NCI-H1092 (cell line): ENCODE measurements around the gene CYGB.
"Not testable (repeated sequence)": the region's sequence is repeated elsewhere in the genome, so short reads cannot be mapped to it uniquely, and the experiment has no call there.

Experiments
- DNase-seq: peaks from one replicate; lab custom pipeline; 2025; lab: John Stamatoyannopoulos, UW

Gene CYGB

DNA sequence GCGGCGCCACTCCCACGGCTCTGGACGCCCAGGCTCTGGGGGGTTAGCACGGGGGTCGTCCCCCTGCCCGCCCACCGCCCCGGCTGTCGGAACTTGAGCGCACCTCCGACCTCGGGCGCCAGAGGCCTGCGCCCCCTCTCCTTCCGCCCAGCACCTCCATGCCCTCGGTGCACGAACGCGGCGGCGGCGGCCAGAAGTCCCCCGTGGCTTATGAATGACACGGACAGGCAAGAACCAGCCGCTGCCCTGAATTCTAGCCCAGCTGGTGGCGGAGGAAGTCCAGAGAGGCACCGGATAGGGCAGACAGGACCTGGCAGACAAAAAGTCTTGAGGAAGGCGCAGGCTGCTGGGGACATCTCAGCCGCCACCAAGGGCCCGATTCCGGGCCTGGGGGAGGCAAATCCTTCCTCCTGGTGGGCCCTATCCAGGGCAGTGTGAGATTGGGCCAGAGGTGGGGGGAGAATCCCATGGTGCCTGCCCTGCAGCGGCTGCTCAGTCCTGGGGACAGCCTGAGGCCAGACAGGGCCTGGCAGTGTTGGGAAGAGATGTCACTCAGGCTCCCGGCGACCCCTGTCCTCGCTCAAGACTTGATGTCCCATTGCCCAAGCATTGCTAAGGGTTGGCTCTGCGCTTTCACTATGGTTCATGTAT, 897 bp upstream of the CYGB start:
- DNase-seq: no peak

GRCh38 chr17:76537288-76537577, 276 bp downstream of the CYGB start:
- DNase-seq: no peak

- DNase-seq: no peak
Observed at GRCh38 chr17:76536511-76537287, 810 bp downstream of the CYGB start.

DNA sequence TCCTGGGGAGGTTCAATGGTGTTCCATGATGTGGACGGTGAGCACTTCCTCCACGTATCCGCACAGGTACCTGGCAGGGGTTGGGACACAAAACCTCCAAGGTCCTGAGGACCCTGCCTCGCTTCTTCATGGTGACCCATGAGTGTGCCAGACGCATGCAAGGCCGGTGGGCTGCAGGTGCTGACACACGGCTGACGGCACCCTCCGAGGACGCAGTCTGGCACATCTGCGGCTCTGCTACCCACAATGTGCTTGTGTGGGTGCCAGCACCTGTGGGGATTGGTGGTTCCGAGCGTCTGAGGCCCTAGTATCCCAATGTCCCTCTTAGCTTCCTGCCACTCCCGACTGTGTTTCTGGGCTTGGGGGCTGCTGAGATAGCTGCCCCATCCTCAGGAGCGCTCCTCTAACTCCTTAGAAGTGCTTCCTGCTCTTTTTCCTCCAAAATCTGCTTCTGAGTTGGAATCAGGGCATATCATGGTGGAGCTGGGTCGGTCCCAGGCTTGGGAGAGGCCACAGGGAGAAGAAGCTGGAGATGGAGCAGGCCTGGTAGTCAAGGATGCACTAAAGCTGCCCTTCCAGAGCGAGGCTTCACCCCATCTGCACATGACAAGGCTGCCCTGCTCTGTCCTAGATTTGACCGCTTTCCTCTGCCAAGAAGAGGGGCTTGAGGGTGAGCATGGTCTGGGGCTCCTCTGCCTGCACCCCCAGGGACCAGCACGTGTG, 1.6 kb downstream of the CYGB start:
- DNase-seq: no peak

DNA sequence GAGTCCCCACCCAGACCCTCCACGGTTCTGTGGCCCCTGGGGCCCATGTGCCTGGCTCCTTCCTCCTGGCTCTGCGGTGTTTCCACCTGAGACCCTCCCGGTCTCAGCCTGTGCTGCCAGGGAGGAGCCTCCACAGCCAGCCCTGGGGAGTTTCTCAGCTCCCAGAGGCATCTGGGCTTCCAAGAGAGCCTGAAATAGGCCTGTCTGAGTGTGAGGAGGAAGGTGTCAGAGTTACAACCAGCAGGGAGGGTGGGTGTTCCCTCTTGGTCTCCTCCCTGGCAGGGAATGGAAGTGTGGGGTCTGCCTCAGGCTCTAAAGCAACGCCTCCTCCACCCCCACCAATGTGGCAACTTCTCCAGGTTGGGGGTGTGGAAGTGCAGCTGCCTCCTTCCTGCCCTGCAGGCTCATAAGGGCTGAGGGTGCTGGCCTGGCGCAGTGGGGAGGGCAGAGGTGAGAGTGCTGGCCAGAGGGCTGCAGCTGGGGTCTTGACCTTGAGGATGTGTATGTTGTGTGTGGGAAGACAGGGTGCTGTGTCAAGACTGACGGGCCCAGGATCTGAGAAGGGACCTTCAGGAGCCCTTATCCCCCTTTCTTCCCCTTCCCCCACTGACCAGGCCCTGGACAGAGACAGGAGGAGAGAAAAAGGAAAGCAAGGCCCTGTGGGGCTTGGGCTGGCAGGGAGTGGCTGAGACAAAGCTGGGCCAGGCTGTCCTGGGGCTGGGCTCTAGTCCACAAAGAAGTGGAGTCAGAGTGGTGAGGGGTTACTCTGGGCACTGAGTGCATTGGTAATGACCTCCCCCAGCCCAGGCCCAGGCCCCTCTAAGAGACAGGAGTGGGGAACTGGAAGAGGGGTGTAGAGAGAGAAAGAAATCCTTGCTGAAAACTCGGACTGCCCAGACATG, 2.4 kb downstream of the CYGB start:
- DNase-seq: no peak

GRCh38 chr17:76533640-76534359, 3.7 kb downstream of the CYGB start:
- DNase-seq: not testable (repeated sequence)

DNA sequence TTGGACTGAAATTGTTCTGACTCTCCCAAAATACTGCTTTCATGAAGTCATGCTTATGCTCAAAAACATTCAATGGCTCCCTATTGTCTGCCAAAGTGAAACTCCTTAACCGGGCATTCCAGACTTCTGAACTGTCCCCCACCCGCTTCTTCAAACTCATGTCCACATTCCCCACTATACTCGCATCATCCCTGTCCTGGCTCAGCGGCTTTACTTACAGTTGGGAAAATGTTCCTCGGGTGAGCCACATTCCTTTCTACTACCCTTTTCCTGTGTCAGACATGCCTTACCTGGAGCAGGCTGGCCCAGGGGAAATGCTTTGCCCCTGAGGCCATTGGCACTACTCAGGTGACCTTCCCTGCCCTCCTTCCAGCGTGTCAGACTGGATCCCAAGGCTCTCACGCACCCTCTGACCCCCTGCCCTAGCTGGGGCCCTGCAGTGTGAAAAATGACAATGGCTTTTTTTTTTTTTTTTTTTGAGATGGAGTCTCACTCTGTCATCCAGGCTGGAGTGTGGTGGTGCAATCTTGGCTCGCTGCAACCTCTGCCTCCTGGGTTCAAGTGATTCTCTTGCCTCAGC, 5.3 kb downstream of the CYGB start:
- DNase-seq: no peak

DNA sequence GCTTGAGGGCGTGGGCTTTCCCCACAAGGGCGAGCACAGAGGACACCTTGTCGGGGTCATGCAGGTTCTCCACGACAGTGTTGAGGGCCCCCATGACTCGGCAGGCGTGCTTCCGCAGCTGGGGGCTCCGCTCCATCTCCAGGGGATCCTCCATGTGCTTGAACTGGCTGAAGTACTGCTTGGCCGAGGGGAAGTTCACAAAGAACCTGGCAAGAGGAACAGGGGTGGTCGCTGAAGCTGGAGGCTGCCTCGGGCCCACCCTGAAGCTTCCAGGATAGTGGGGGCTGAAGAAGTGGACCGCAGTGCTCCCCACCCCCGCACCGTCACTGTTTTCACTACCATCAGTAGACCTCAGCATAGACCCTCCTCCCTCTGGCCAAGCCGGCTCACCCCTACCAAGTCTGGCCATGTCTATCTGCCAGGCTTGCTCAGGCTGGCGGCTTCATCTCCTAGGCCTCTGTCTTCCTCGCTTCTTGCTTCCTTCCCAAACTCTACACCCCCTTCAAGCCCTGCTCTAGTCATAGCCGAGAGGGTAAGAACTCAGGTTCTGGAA, 5.9 kb downstream of the CYGB start:
- no peak for DNase-seq

GRCh38 chr17:76530811-76531485, 6.6 kb downstream of the CYGB start:
- no peak for DNase-seq

- DNase-seq: no peak
Observed at GRCh38 chr17:76530095-76530723, 7.3 kb downstream of the CYGB start.

DNA sequence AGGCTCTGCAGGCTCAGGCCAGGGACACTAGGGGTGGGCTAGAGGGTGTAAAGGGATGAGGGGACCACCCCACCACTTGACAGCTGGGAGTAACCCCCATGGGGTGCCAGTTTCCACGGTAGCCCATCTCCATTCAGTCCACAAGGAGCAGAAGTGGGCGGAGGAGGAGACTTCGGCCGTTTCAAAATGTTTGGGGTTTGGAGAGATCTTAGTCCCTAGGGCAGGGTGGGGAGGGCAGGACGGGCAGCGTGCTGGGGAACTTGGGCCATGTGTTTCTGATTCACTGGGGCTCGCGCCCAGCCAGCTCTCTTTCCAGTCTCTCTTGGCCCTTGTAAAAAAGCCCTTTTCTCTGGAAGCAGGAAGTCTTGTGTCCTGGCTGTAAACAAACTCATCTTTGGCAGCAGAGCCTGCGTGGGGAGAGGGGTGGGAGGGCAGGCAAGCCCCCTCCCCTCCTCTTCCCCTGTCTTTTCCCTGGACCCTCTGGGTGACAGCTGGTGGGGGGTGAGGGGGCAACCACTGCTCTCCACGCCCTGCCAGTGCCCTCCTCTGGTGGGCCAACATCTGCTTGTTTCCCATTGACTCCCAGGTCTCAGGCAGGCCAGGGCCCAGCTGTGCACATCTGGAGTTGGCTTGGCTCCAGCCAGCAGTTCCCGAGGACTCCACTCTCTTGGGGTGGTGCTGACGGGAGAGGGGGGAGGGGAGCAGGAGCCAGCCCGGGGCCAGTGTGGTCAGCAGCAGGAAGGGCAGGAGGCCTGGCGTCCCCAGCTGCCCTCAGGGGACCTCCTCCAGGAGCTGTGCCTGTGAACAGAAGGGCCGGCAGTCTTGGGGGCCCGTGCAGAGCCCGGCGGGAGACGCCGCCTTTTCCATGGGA, 8.1 kb downstream of the CYGB start:
- DNase-seq: no peak

DNA sequence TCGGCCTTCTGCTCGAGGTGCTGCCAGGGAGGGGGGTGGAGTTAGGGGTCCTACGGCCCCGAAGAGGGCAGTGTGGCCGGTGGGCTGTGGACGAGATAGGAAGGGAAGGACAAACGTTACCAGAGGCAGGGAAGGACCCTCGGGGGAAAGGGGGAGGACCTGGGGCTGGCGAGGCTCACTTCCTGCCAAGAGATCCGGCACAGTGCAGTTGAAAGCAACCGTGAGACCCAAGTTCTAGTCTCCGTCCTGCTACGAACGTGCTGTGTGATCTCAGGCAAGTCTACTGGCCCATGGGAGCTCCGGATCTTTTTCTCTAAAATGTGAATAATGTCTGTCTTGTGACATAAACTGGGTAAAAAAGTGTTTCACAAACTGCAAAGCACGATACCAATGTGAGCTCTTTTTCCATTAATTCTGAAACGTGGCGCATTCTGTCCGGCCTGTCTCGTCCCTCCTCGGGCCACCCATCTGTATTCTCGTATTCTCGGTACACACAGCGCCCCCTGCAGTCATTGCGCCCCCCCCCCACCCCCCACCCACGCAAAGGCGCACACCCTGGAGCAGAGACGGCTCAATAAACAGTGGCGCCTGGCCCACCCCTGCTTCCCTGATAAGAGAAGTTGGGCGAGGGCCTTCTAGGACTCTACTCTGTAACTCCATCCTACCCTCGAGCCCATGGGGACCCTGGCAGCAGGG, 8.8 kb downstream of the CYGB start:
- no peak for DNase-seq

DNA sequence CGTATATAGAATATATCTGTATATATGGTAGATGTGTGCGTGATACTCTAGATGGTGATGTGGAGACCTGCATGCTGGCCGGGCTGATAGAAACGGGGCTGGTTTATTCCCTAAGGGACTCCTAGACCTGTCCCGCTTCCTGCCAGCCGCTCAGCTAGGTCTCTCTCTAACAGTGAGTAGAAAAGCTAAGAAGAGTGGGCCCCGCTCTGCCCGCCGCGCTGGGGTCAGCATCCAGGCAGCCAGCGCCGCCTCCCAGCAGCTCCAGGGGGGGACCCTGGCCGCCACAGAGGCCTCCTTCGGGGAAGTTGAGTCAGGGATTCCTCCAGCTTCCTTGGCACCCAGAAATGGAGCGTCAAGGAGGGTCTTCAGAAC, 9.4 kb downstream of the CYGB start:
- DNase-seq: no peak

- DNase-seq: no peak
Observed at GRCh38 chr17:76527430-76528111, 9.9 kb downstream of the CYGB start.

GRCh38 chr17:76527016-76527415, 10.5 kb downstream of the CYGB start:
- DNase-seq: not testable (repeated sequence)

DNA sequence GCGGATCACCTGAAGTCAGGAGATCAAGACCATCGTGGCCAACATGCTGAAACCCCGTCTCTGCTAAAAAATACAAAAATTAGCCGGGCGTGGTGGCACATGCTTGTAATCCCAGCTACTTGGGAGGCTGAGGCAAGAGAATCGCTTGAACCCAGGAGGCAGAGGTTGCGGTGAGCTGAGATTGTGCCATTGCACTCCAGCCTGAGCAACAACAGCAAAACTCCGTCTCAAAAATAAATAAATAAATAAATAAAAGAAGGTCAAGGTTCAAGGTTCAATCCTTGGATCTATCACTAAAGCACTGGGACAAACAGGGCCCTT, 12.0 kb downstream of the CYGB start:
- DNase-seq: not testable (repeated sequence)

DNA sequence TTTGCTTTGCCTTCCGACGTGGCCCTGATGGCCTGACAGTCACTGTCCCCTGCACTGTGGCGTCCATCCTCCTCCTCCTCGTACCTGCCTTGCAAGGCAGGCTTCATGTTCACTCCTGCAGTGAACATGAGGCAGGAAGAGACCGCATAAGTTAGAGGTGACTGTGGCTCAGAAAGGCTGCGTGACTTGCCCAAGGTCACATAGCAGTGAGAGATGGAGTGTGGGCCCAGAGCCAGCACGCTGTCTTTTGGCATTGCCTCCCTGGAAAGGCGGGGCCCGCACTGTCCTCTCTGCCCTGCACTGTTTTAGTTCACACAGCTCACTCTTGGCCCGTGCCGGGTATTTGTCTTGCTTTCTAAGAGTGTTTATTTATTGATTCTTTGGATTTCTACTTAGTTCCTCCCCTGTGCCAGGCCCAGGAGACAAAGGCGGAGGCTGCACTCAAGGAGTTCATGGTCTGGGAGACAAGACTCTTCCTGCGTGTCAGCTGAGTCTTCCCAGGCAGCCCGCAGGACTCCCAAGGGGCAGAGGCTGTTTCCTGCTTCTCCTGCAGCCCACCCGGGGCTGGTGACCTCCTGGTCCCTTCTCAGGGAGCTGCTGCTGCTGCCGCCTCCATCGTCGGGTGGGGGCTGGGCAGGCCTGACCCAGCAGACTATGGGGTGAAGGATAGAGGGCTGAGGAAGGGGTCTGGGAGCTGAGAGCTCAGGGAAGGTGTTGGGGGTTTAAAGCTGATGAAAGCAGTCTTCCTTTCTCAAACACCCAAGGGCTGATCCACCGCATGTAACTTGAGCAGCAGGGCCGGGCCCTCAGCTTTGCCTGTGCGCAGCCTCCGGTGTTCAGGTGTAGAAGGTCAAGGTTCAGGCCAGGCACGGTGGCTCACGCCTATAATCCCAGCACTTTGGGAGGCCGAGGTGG, 12.7 kb downstream of the CYGB start:
- no peak for DNase-seq
